GM12878 (cell line): Measurements from ENCODE around the gene APOC1. TPM values are rescaled to one million over a fixed set of nuclear protein-coding genes. Genes with fewer than 3 reads are reported as not detected.

Source experiments
- ATAC-seq: fragments of 200-7000 bp; cut with Tn5 transposase; 3 replicates; pipeline ENCODE4 v1.9.1; 2020; ENCODE audit warnings: mild to moderate bottlenecking, moderate library complexity
- BruUV-seq: library from RNA; stranded (reverse); fragments of 400-500 nt; replicated peaks from 2 replicates; lab custom pipeline; 2021; lab: Mats Ljungman, UMichigan
- CTCF ChIA-PET: fragments of 300-600 bp; sonication (Branson Sonifier 250); formaldehyde crosslinking; extraction: SDS; loops from one replicate; lab custom pipeline; 2021; ENCODE audit warnings: inconsistent platforms; lab: Yijun Ruan, JAX
- POLR2A ChIA-PET: fragments of 350-600 bp; formaldehyde crosslinking; extraction: SDS; loops from one replicate; lab custom pipeline; 2021; ENCODE audit warnings: inconsistent platforms; lab: Charles Lee
- RAD21 ChIA-PET: fragments of 300-600 bp; sonication (Branson Sonifier 250); formaldehyde crosslinking; loops from one replicate; lab custom pipeline; 2023; ENCODE audit warnings: antibody characterized with exemption; ENCODE audit not compliant: unreplicated experiment; lab: Charles Lee
- SMC1A ChIA-PET: fragments of 300-600 bp; sonication (Branson Sonifier 250); formaldehyde crosslinking; loops from one replicate; lab custom pipeline; 2023; ENCODE audit not compliant: unreplicated experiment, uncharacterized antibody; lab: Charles Lee
- DNase-seq: peaks from one replicate; pipeline ENCODE4 v3.0.0-alpha.2; 2011; ENCODE audit warnings: low read depth, low spot score
- FAIRE-seq: peaks from 3 replicates; lab custom pipeline; 2011; peaks lifted over from hg19 to GRCh38; lab: Jason Lieb, UNC
- H2AFZ ChIP-seq: 2 replicates; pipeline ENCODE4 v1.6.0; 2011; ENCODE audit warnings: low read depth, low read length, control low read depth; ENCODE audit not compliant: control insufficient read depth
- H3K27ac ChIP-seq: 2 replicates; pipeline ENCODE4 v1.5.1; 2011; ENCODE audit warnings: control low read depth; ENCODE audit not compliant: control insufficient read depth, insufficient read depth
- H3K27me3 ChIP-seq, 2 experiments: replicated peaks in 1 of 2; 2 replicates each; pipeline versions ENCODE4 v1.6.0 to v1.6.1; 2011; ENCODE audit warnings: low read length in 1 of 2; ENCODE audit not compliant: control insufficient read depth in 2 of 2, insufficient read depth in 2 of 2
- H3K36me3 ChIP-seq, 2 experiments: 2 replicates each; pipeline ENCODE4 v1.5.1; 2011; ENCODE audit warnings: low read length in 1 of 2; ENCODE audit not compliant: control insufficient read depth in 2 of 2, insufficient read depth in 2 of 2
- H3K4me1 ChIP-seq: 2 replicates; pipeline ENCODE4 v1.6.1; 2011; ENCODE audit warnings: mild to moderate bottlenecking, low read length, moderate library complexity, mixed read lengths; ENCODE audit not compliant: control insufficient read depth, insufficient read depth
- H3K4me2 ChIP-seq: 2 replicates; pipeline ENCODE4 v1.6.0; 2011; ENCODE audit warnings: control low read depth; ENCODE audit not compliant: control insufficient read depth, insufficient read depth
- H3K4me3 ChIP-seq: fragments of 200-600 bp; sonication (generic); 2 replicates; pipeline ENCODE4 v1.5.1; 2016
- H3K79me2 ChIP-seq: 2 replicates; pipeline ENCODE4 v1.6.0; 2011; ENCODE audit warnings: low read length; ENCODE audit not compliant: control insufficient read depth, insufficient read depth
- H3K9ac ChIP-seq: 2 replicates; pipeline ENCODE4 v1.8.0; 2011; ENCODE audit warnings: low read length, control low read depth, mixed read lengths; ENCODE audit not compliant: control insufficient read depth, insufficient read depth
- H3K9me3 ChIP-seq: replicated peaks from 3 replicates; pipeline ENCODE4 v1.5.1; 2011; ENCODE audit warnings: mild to moderate bottlenecking, low read length; ENCODE audit not compliant: control insufficient read depth, insufficient read depth
- H4K20me1 ChIP-seq: 2 replicates; pipeline ENCODE4 v1.6.0; 2011; ENCODE audit not compliant: control insufficient read depth, insufficient read depth
- BRCA1 ChIP-seq: IDR thresholded peaks from 2 replicates; pipeline ENCODE4 v1.6.1; 2011; ENCODE audit warnings: low read depth, low read length, improper control_type of control experiment
- PRDM15 ChIP-seq: fragments of 450-650 bp; formaldehyde crosslinking; IDR thresholded peaks from 2 replicates; pipeline ENCODE4 v1.4.0; 2020; ENCODE audit warnings: mild to moderate bottlenecking, moderate library complexity
- USF2 ChIP-seq: IDR thresholded peaks from 2 replicates; pipeline ENCODE4 v1.6.1; 2011; ENCODE audit warnings: low read depth, low read length, improper control_type of control experiment, borderline replicate concordance
- WGBS: methylation state at CpG from one replicate; pipeline ENCODE4 v1.1.6; 2016; ENCODE audit warnings: low lambda C conversion rate; ENCODE audit not compliant: insufficient replicate concordance, insufficient coverage; ENCODE audit errors: missing lambda C conversion rate; 5-methylcytosine and 5-hydroxymethylcytosine counted together
- in situ Hi-C: fragments of 300-500 bp; cut with MboI; formaldehyde crosslinking; loops from 9 replicates; pipeline ENCODE4 v1.14.3; 2018; ENCODE audit warnings: mixed read lengths
- intact Hi-C: fragments of 100-400 bp; cut with micrococcal nuclease; formaldehyde crosslinking; loops from one replicate; pipeline ENCODE4 v1.14.2; 2022; ENCODE audit not compliant: unreplicated experiment
- polyA plus RNA-seq, 11 experiments: library from polyadenylated mRNA; depleted of rRNA in 4 of 11; unstranded in 6 of 11; stranded (reverse) in 5 of 11; fragments of >200 nt; fragmentation: Nextera tagmentation in 4 of 11; fragmentation: Illumina TruSeq in 1 of 11; extraction: Ambion mirVana in 4 of 11; extraction: Trizol in 1 of 11; gene quantifications; 1 replicate in 1 of 11; 2 replicates in 10 of 11; pipeline versions ENCODE4 v1.2.1 to v1.2.3, GENCODE V29; 2011 to 2016; ENCODE audit warnings: inconsistent platforms in 2 of 11, missing spikeins in 2 of 11, low read depth in 1 of 11
- total RNA-seq, 4 experiments: library from RNA; depleted of rRNA in 3 of 4; stranded (reverse); fragments of >200 nt in 3 of 4; fragmentation: Illumina TruSeq in 1 of 4; extraction: Trizol in 1 of 4; gene quantifications; 2 replicates each; pipeline versions ENCODE4 v1.2.1 to v1.2.3, GENCODE V29; 2013 to 2021

APOC1 gene
- total and polyA plus RNA-seq, 10 of the 15 experiments (the other 5 are each of a cell fraction or from before 2014, with no cell fraction given): 0.73 to 4.0 (median 2.6) TPM

GRCh38 chr19:44886141-44886540, 28.3 kb upstream of the APOC1 start:
- no peaks in the 10 kb centered on the region for H3K36me3 ChIP-seq
- ATAC-seq (no peak), FAIRE-seq (no peak)
- ChIA-PET SMC1A (no interaction called here), POLR2A (no interaction called here), RAD21 (no interaction called here)
- BruUV-seq: no TSS peak
- no peak overlapping the region for H3K27ac ChIP-seq
- no peak overlapping the region for H3K4me3 ChIP-seq
- H3K4me2 ChIP-seq: no peak overlapping the region
- H3K79me2 ChIP-seq: peaks cover 1% of the 10 kb centered on the region
- 40% methylated on average over 6 of the region's 6 CpGs for WGBS
- in situ Hi-C loops (no loop called here), intact Hi-C loops (no loop called here)
- H3K9ac ChIP-seq: no peak overlapping the region
- H3K27me3 ChIP-seq: no peaks in the 10 kb centered on the region
- H4K20me1 ChIP-seq: no peaks in the 10 kb centered on the region
- no peak for TF ChIP-seq PRDM15
- TF ChIP-seq BRCA1: no peak
- no peak for TF ChIP-seq USF2
- TF ChIP-seq, all 136 proteins: peak for 0
- DNase-seq: no peak
- H2AFZ ChIP-seq: no peak overlapping the region
- CTCF ChIA-PET: no interaction called here
- peaks cover 7% of the 10 kb centered on the region for H3K4me1 ChIP-seq
- peaks cover 1% of the 10 kb centered on the region; the same call in 1 of the 3 replicates for H3K9me3 ChIP-seq
